Hematopoietic multipotent progenitor cell treated with erythropoietin and hydrocortisone succinate and interleukin-3 and kit ligand, for 15 days (in vitro differentiated cells): ENCODE results near the gene NAA25.

Experiments used
- DNase-seq: peaks from one replicate; pipeline ENCODE4 v3.0.0-alpha.2; 2015; ENCODE audit warnings: low spot score

NAA25 gene

GRCh38 chr12:112108202-112109079 is at the start of gene NAA25:
Gene NAA25, minus strand, starts transcription at chr12:112108783. Its CDS starts 10 bp downstream, at chr12:112108773.
- peak; percentile 93 for DNase-seq

- DNase-seq, result no peak
These were observed 45.3 kb upstream of the NAA25 start for GRCh38 chr12:112153893-112154219.

- no peak for DNase-seq
These were observed 44.8 kb upstream of the NAA25 start for GRCh38 chr12:112153181-112153892.

- no peak for DNase-seq
These were observed 43.4 kb upstream of the NAA25 start for GRCh38 chr12:112151766-112152541.

GRCh38 chr12:112149596-112149995 is 41.0 kb upstream of the NAA25 start:
- DNase-seq, result no peak

- no peak for DNase-seq
These were observed 39.5 kb upstream of the NAA25 start for GRCh38 chr12:112148031-112148513.

- DNase-seq, result no peak
These were observed 37.5 kb upstream of the NAA25 start for GRCh38 chr12:112146123-112146522.

GRCh38 chr12:112140728-112141127 is 32.1 kb upstream of the NAA25 start:
- no peak for DNase-seq

GRCh38 chr12:112134731-112135130 is 26.1 kb upstream of the NAA25 start:
- DNase-seq, result no peak

GRCh38 chr12:112133418-112133817 is 24.8 kb upstream of the NAA25 start:
- no peak for DNase-seq

GRCh38 chr12:112131686-112132085 is 23.1 kb upstream of the NAA25 start:
- no peak for DNase-seq

GRCh38 chr12:112130441-112130998 is 21.9 kb upstream of the NAA25 start:
- peak; percentile 32 for DNase-seq

GRCh38 chr12:112126911-112127310 is 18.3 kb upstream of the NAA25 start:
- no peak for DNase-seq

- DNase-seq, result no peak
These were observed 17.4 kb upstream of the NAA25 start for GRCh38 chr12:112126000-112126438.

GRCh38 chr12:112125250-112125999 is 16.8 kb upstream of the NAA25 start, which contains the start of gene TRAFD1:
Gene TRAFD1, plus strand, starts transcription at chr12:112125560. Its CDS starts 4,963 bp downstream, at chr12:112130523.
- peak; percentile 98 for DNase-seq

- no peak for DNase-seq
These were observed 16.3 kb upstream of the NAA25 start for GRCh38 chr12:112124918-112125249.

GRCh38 chr12:112122823-112123690 is 14.5 kb upstream of the NAA25 start:
- no peak for DNase-seq

- DNase-seq, result no peak
These were observed 13.4 kb upstream of the NAA25 start for GRCh38 chr12:112121780-112122565.

GRCh38 chr12:112117685-112118084 is 9.1 kb upstream of the NAA25 start:
- no peak for DNase-seq
